Prostate gland (tissue), 2 donors: ENCODE measurements around the gene TNRC6A. TPM values are rescaled to one million over a fixed set of nuclear protein-coding genes. Genes with fewer than 3 reads are reported as not detected.

ENCODE experiments used
- DNase-seq: peaks from one replicate; pipeline ENCODE4 v3.0.0-alpha.2; 2019; ENCODE audit warnings: low spot score
- H3K27ac ChIP-seq, 2 donors: fragments of 200-600 bp; sonication (generic); 2 replicates each; pipeline ENCODE4 v1.5.1; 2017 to 2019
- H3K27me3 ChIP-seq: fragments of 200-600 bp; sonication (generic); replicated peaks from 2 replicates; pipeline ENCODE4 v1.5.1; 2019; ENCODE audit not compliant: insufficient read depth
- H3K36me3 ChIP-seq, 2 donors: fragments of 200-600 bp; sonication (generic); 1 replicate in 1 of 2; 2 replicates in 1 of 2; pipeline versions ENCODE4 v1.5.1 to v1.8.1; 2017 to 2019
- H3K4me1 ChIP-seq: fragments of 200-600 bp; sonication (generic); replicated peaks from 2 replicates; pipeline ENCODE4 v1.5.1; 2019
- H3K4me3 ChIP-seq, 2 donors: fragments of 200-600 bp; sonication (generic); 2 replicates each; pipeline ENCODE4 v1.5.1; 2017 to 2019
- H3K9me3 ChIP-seq: fragments of 200-600 bp; sonication (generic); 2 replicates; pipeline ENCODE4 v1.5.1; 2017
- POLR2A ChIP-seq: fragments of 450-650 bp; IDR thresholded peaks from one replicate; pipeline ENCODE4 v1.6.1; 2016; ENCODE audit warnings: antibody characterized with exemption, mild to moderate bottlenecking
- POLR2AphosphoS5 ChIP-seq: sonication (generic); formaldehyde crosslinking; IDR thresholded peaks from one replicate; pipeline ENCODE4 v1.6.1; 2017; ENCODE audit warnings: antibody characterized with exemption
- whole genome bisulfite sequencing: methylation state at CpG from one replicate; pipeline ENCODE4 v1.1.5; 2018; 5-methylcytosine and 5-hydroxymethylcytosine counted together
- intact Hi-C: fragments of 100-400 bp; cut with DNase I; formaldehyde crosslinking; loops from one replicate; pipeline ENCODE4 v1.14.2; 2022
- total RNA-seq, 2 donors: library from RNA; depleted of rRNA; stranded (reverse); fragments of >200 nt; gene quantifications; one replicate each; pipeline ENCODE4 v1.1.0, GENCODE V29; 2016
- TF ChIP-seq, protein P1 (sequence below), 4 experiments: fragments of 200-600 bp in 2 of 4; fragments of 450-650 bp in 2 of 4; sonication (generic) in 2 of 4; IDR thresholded peaks; 1 replicate in 3 of 4; 2 replicates in 1 of 4; pipeline ENCODE4 v1.5.1; 2016 to 2019; ENCODE audit warnings: antibody characterized with exemption in 4 of 4, mild to moderate bottlenecking in 2 of 4, moderate library complexity in 2 of 4

Gene TNRC6A
- total RNA-seq, 2 donors from 2014 or later: 37.5 to 65.5 TPM

DNA sequence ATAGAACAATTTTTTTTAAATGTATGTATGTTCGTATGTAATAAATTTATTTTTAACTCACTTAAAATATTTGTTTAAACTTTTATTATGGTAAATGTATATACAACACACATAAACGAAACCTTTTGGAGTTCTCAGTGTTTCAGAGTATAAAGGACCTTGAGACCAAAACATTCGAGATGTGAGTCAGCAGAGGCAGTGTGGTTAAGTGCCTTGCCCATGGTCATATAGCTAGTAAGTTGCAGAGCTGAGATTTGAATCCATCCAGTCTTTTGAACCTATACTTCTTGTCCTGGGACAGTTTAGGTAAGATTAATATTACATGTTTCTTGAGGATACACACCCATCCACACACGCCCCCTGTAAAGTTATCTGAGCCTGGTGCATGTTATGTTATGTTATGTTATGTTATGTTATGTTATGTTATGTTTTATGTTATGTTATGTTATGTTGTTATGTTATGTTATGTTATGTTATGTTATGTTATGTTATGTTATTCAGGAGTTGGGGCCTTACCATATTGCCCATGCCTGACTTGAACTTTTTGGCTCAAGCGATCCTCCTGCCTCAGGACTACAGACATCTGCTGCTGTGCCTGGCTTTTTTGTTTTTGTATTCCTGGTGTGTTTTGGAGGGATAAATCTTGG, 41.8 kb downstream of the TNRC6A start:
- no peaks in the 10 kb centered on the region for H3K9me3 ChIP-seq
- no peak overlapping the region for H3K27ac ChIP-seq
- no peaks in the 10 kb centered on the region for H3K27me3 ChIP-seq
- H3K36me3 ChIP-seq: no peaks in the 10 kb centered on the region
- intact Hi-C loops: no loop called here
- WGBS: 87% methylated on average over 5 of the region's 5 CpGs
- H3K4me1 ChIP-seq: peaks cover 3% of the 10 kb centered on the region
- no peak for DNase-seq
- H3K4me3 ChIP-seq: no peak overlapping the region
- no peak for TF ChIP-seq POLR2A
- TF ChIP-seq, protein P1, sequence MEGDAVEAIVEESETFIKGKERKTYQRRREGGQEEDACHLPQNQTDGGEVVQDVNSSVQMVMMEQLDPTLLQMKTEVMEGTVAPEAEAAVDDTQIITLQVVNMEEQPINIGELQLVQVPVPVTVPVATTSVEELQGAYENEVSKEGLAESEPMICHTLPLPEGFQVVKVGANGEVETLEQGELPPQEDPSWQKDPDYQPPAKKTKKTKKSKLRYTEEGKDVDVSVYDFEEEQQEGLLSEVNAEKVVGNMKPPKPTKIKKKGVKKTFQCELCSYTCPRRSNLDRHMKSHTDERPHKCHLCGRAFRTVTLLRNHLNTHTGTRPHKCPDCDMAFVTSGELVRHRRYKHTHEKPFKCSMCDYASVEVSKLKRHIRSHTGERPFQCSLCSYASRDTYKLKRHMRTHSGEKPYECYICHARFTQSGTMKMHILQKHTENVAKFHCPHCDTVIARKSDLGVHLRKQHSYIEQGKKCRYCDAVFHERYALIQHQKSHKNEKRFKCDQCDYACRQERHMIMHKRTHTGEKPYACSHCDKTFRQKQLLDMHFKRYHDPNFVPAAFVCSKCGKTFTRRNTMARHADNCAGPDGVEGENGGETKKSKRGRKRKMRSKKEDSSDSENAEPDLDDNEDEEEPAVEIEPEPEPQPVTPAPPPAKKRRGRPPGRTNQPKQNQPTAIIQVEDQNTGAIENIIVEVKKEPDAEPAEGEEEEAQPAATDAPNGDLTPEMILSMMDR (IDR thresholded peaks at IDR 0.05): no peak
- no peak for TF ChIP-seq POLR2AphosphoS5

DNA sequence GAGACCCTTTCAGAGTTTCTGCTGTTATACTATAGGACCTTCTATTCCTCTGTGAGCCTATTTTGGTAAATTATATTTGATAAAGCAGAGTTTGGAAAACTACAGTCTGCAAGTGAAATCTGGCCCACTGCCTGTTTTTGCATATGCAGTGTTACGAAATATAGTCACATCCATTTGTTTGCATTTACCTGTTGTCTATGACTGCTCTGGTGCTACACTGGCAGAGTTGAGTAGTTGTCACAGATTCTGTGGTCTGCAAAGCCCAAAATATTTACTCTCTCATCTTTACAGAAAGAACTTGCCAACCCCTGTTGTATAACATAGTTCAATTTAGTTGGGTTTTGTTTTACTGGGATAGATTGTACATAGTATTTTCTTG, 42.3 kb downstream of the TNRC6A start:
- TF ChIP-seq POLR2AphosphoS5 (no peak), POLR2A (no peak)
- TF ChIP-seq, protein P1 (IDR thresholded peaks at IDR 0.05): no peak
- no peak overlapping the region for H3K27ac ChIP-seq
- no peak for DNase-seq
- H3K4me1 ChIP-seq: peaks cover 3% of the 10 kb centered on the region
- H3K9me3 ChIP-seq: no peaks in the 10 kb centered on the region
- 54% methylated on average over 1 of the region's 1 CpG for WGBS
- intact Hi-C loops: no loop called here
- no peaks in the 10 kb centered on the region for H3K27me3 ChIP-seq
- no peaks in the 10 kb centered on the region for H3K36me3 ChIP-seq
- no peak overlapping the region for H3K4me3 ChIP-seq

DNA sequence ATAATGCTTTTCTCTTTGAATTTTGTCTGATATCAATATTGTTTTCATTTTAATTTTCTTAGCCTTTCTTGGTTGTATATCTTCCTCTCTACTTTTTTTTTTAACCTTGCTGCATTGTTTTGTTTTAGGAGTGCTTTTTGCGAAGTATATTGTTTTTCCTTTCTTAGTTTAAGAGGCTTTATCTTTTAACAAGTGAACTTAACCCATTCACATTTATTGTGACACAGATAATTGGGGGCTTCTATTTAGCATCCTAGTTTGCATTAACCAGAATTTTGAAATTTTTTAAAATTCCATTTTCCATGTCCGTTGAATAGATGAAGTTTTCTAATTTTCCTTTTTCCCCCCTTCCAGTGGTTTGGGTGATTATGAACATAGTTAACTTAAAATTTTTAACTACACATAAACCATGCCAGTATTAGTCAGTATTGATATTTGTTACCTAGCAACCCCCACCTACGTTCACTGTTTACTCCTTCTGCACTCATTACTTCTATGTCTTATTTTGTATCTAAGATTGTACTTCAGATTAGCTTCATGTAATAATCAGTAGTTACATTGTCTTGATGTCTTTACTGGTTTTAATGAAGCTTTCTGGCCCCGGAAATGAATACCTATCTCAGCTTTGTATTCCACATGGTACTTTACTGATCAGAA, 44.4 kb downstream of the TNRC6A start:
- peaks cover 3% of the 10 kb centered on the region for H3K4me1 ChIP-seq
- H3K4me3 ChIP-seq: no peak overlapping the region
- 67% methylated on average over 4 of the region's 4 CpGs for WGBS
- no peaks in the 10 kb centered on the region for H3K36me3 ChIP-seq
- TF ChIP-seq, protein P1 (IDR thresholded peaks at IDR 0.05): no peak
- TF ChIP-seq POLR2AphosphoS5 (no peak), POLR2A (no peak)
- DNase-seq: no peak
- H3K27ac ChIP-seq: no peak overlapping the region
- intact Hi-C loops: no loop called here
- no peaks in the 10 kb centered on the region for H3K27me3 ChIP-seq
- no peaks in the 10 kb centered on the region for H3K9me3 ChIP-seq

DNA sequence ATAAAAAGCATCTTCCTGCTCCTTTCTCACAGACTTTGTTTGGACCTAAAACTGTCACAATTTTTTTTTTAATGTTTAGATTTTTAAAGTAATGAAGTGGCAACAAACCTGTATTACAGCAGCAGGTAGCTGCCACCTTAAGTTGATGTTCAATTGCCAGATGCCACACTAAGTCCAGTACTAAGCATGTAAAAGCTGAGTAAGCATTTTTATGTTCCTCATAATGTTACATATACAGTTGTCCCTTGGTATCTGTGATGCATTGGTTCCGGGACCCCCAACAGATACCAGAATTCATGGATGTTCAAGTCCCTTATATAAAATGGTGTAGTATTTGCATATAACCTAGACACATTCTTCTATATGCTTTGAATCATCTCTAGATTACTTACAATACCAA, 45.1 kb downstream of the TNRC6A start:
- TF ChIP-seq POLR2AphosphoS5 (no peak), POLR2A (no peak)
- TF ChIP-seq, protein P1 (IDR thresholded peaks at IDR 0.05): no peak
- WGBS: 94% methylated on average over 1 of the region's 1 CpG
- no peaks in the 10 kb centered on the region for H3K27me3 ChIP-seq
- H3K4me1 ChIP-seq: peaks cover 3% of the 10 kb centered on the region
- no peak overlapping the region for H3K4me3 ChIP-seq
- no peak overlapping the region for H3K27ac ChIP-seq
- intact Hi-C loops: no loop called here
- no peak for DNase-seq
- H3K9me3 ChIP-seq: no peaks in the 10 kb centered on the region
- no peaks in the 10 kb centered on the region for H3K36me3 ChIP-seq

DNA sequence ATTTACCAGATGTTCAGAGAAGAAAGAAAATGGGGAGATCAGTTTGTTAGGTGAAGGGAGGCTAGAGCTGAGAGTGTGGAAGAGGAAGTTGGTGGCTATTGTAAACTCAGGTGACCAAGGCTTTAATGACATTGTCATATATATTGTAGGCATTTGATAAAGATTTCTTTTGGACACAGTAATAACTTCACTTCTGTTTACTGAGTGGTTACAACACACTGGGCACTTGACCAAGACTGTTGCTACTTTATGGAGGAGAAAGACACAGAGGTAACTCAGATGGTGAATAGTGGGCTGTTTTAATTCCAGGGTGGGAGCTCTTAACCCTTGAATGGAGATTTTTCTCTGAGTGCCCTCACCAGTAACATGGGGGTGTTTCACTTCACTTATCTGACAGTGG, 46.0 kb downstream of the TNRC6A start:
- Histone ChIP-seq H3K36me3 (no peaks in the 10 kb centered on the region), H3K27ac (no peak overlapping the region), H3K4me3 (no peak overlapping the region), H3K27me3 (no peaks in the 10 kb centered on the region), H3K9me3 (no peaks in the 10 kb centered on the region), H3K4me1 (peaks cover 3% of the 10 kb centered on the region)
- peak; percentile 81 for DNase-seq
- TF ChIP-seq POLR2A (no peak), POLR2AphosphoS5 (peak; percentile 59)
- intact Hi-C loops: no loop called here
